Measurements from ENCODE around the gene HOXC4. TPM values are rescaled to one million over a fixed set of nuclear protein-coding genes. Genes with fewer than 3 reads are reported as not detected.

Gene HOXC4
- total RNA-seq, 4 donors from 2014 or later: 1.1 to 3.1 (median 1.3) TPM

DNA sequence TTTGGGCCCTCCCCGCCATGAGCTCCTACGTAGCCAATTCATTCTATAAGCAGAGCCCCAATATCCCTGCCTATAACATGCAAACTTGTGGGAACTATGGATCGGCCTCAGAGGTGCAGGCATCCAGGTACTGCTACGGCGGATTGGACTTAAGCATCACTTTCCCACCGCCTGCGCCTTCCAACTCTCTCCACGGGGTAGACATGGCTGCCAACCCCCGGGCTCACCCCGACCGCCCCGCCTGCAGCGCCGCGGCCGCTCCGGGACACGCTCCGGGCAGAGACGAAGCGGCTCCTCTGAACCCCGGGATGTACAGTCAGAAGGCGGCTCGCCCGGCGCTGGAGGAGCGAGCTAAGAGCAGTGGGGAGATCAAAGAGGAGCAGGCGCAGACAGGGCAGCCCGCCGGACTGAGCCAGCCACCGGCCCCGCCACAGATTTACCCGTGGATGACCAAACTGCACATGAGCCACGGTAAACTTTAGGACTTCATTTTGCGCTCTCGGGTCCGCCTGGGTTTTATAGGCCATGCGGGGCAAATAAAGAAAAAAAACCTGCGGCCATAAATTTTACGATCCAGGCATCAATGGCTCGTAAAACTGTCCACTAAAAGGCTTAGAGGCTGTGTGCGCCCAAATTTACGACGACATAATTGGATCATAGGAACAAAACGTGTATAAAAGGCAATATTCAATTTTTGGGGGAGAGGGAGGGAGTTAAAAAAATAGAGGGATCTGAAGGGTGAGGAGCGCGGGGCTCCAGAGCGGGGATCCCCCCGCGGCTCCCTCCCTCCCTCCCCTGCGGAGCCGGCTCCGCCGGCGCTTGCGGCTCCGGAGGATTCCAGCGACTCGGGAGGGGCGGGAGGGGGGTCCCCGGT is 20.3 kb upstream of the HOXC4 start:
- no peak for TF ChIP-seq POLR2A (IDR thresholded peaks at IDR 0.05)
- TF ChIP-seq, protein P1, sequence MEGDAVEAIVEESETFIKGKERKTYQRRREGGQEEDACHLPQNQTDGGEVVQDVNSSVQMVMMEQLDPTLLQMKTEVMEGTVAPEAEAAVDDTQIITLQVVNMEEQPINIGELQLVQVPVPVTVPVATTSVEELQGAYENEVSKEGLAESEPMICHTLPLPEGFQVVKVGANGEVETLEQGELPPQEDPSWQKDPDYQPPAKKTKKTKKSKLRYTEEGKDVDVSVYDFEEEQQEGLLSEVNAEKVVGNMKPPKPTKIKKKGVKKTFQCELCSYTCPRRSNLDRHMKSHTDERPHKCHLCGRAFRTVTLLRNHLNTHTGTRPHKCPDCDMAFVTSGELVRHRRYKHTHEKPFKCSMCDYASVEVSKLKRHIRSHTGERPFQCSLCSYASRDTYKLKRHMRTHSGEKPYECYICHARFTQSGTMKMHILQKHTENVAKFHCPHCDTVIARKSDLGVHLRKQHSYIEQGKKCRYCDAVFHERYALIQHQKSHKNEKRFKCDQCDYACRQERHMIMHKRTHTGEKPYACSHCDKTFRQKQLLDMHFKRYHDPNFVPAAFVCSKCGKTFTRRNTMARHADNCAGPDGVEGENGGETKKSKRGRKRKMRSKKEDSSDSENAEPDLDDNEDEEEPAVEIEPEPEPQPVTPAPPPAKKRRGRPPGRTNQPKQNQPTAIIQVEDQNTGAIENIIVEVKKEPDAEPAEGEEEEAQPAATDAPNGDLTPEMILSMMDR (IDR thresholded peaks at IDR 0.05): no peak
- H3K4me1 ChIP-seq: peaks cover 16 to 90% (median 17%) of the 10 kb centered on the region in 3 donors
- H3K27me3 ChIP-seq: peaks cover 0 to 97% (median 10%) of the 10 kb centered on the region in 4 donors
- peak overlapping the region; percentile 55 to 83 (median 71) for H3K27ac ChIP-seq
- H3K9me3 ChIP-seq: no peaks in the 10 kb centered on the region
- H3K4me3 ChIP-seq: peak overlapping the region; percentile 33 to 71 (median 53)
- H3K36me3 ChIP-seq: no peaks in the 10 kb centered on the region
- intact Hi-C loops (cut with DNase I): loop anchor here (5.0 kb wide), 1 partner anchor 159 kb away; no protein-coding TSS in a partner anchor
- WGBS, 2 donors: 2 to 3% methylated on average over 27 to 29 of the region's 61 CpGs
- no peak for DNase-seq

DNA sequence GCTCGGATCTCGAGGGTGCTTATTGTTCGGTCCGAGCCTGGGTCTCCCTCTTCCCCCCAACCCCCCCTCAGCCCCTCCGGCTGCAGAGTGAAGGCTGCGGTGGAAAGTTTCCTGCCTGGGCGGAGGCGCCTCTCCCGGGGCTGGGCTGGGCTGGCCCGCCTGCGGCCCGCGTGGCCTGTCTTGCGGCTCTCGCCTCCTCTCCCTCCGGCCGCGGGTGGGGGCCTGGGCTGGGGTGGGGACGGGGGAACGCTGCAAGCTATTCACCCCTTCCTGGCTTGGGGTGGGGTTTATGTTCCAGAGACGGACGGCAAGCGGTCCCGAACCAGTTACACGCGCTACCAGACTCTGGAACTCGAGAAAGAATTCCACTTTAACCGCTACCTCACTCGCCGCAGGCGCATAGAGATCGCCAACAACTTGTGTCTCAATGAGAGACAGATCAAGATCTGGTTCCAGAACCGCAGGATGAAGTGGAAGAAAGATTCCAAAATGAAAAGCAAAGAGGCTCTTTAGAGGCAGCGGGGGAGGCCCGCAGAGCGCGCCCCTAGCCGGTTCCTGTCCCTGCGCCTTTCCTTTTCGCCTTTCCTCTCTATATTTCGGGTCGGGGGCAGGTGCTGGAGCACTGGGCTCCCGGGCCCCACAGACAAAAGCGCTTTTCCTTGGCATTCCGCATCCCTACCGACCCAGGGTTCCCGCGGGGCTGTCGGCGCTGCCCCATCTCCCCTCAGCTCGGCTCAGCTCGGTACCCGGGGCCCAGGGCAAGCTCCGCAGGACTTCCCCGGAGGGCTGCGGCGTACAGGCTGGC is 19.5 kb upstream of the HOXC4 start:
- no peak for DNase-seq
- 20 to 22% methylated on average over 15 to 20 of the region's 57 CpGs for WGBS, 2 donors
- TF ChIP-seq, protein P1 (IDR thresholded peaks at IDR 0.05): no peak
- no peak for TF ChIP-seq POLR2A (IDR thresholded peaks at IDR 0.05)
- H3K4me1 ChIP-seq: peaks cover 16 to 90% (median 26%) of the 10 kb centered on the region in 3 donors
- H3K4me3 ChIP-seq: peak overlapping the region; percentile 33 to 71 (median 53)
- peaks cover 0 to 97% (median 6%) of the 10 kb centered on the region in 4 donors for H3K27me3 ChIP-seq
- H3K9me3 ChIP-seq: no peaks in the 10 kb centered on the region
- peak overlapping the region; percentile 33 to 77 (median 60) for H3K27ac ChIP-seq
- intact Hi-C loops (cut with DNase I): loop anchor here (5.0 kb wide), 1 partner anchor 158 kb away; no protein-coding TSS in a partner anchor
- H3K36me3 ChIP-seq: no peaks in the 10 kb centered on the region

DNA sequence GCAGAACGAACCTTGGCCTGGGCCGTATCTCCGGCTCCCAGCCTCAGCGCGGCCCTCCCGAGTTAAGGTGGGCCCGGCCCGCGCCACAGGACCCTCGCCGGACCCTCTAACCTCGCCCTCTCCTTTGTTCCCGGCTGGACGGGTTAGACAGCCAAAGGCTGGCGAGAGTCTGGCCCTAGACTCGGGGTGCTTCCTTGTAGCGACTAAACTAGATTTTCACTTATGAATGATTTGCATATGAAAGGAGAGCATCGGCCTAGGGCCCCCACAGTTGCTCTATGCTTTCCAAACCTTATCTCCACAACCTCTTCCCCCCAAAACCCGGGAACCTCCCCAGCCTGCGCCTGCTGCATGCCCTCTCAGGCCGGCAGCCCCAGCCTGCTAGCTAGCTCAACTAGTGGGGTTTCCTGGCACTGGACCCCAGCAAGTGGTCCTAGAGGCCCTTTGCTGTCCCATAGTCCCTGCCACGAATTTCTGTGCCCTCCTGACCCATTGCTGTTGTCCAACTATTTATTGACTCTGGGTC is 18.8 kb upstream of the HOXC4 start:
- Histone ChIP-seq H3K4me1 (peaks cover 16 to 90% (median 27%) of the 10 kb centered on the region in 3 donors), H3K9me3 (no peaks in the 10 kb centered on the region), H3K27me3 (peaks cover 0 to 97% (median 6%) of the 10 kb centered on the region in 4 donors), H3K4me3 (peak overlapping the region; percentile 33 to 71 (median 53)), H3K27ac (peak overlapping the region; percentile 25 to 77 (median 49)), H3K36me3 (no peaks in the 10 kb centered on the region)
- intact Hi-C loops (cut with DNase I): loop anchor here (5.0 kb wide), 1 partner anchor 157 kb away; no protein-coding TSS in a partner anchor
- no peak for TF ChIP-seq POLR2A (IDR thresholded peaks at IDR 0.05)
- TF ChIP-seq, protein P1 (IDR thresholded peaks at IDR 0.05): no peak
- no peak for DNase-seq
- WGBS, 2 donors: 28 to 56% methylated on average over 8 to 18 of the region's 22 CpGs

DNA sequence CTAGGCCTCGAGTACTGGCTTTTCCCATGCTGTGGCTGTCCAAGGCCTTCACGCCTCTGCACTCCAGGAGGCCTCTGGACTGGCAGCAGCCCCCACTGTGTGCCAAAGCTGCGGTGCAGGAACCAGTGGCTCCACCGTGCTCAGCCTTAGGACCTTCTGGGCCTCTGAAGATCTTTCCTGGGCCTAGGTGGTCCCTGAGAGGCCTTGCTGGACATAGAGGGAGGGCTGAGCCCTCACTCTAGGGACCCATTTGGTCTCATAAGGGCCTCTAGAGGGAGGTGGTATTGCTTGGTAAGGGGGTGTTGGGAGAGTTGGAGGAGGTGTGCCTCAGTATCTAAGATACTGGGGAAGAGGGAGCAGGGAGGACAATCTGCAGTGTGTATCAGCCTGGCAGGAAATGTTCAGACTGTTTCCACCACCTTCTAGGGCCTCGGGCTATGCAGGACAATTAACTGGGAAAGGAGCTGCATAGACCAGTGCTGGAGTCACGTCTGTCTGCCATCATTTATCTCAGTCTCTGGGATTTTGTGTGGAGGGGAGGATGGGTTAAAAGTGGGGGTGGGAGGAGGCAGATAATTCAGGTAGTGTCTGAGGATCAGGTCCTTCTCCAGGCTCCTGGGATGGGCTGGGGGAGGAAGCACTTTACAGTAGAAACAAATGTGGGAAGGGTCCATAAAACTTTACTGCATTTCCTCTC is 17.9 kb upstream of the HOXC4 start:
- Histone ChIP-seq H3K27ac (peak overlapping the region in 1 of 4 donors; percentile 85), H3K4me3 (no peak overlapping the region), H3K9me3 (no peaks in the 10 kb centered on the region), H3K27me3 (peaks cover 0 to 94% (median 5%) of the 10 kb centered on the region in 4 donors), H3K4me1 (peaks cover 16 to 91% (median 27%) of the 10 kb centered on the region in 3 donors), H3K36me3 (no peaks in the 10 kb centered on the region)
- no peak for TF ChIP-seq POLR2A (IDR thresholded peaks at IDR 0.05)
- TF ChIP-seq, protein P1 (IDR thresholded peaks at IDR 0.05): no peak
- no peak for DNase-seq
- intact Hi-C loops (cut with DNase I): no loop called here
- 48 to 52% methylated on average over 4 of the region's 6 CpGs for WGBS, 2 donors
